Measurements from ENCODE around the gene ACSL3. TPM values are rescaled to one million over a fixed set of nuclear protein-coding genes. Genes with fewer than 3 reads are reported as not detected.

ACSL3 gene
- 124 and 130 TPM in 2 replicates for total RNA-seq

GRCh38 chr2:222860740-222861410 is at the start of gene ACSL3:
Gene ACSL3, plus strand, starts transcription at chr2:222861036. Its CDS starts 47,737 bp downstream, at chr2:222908773.

Other genes with a start within 250 kb of the ACSL3 start
- gene FARSB, start 204.9 kb upstream of the ACSL3 start, total RNA-seq: 10.1 and 29.5 TPM in 2 replicates
- gene MOGAT1, start 189.4 kb upstream of the ACSL3 start, total RNA-seq: not detected in 2 replicates
- 45.4 and 151 TPM in 2 replicates for gene KCNE4, start 191.2 kb downstream of the ACSL3 start, total RNA-seq